Stimulated activated memory B cell treated with anti-CD40 and anti-IgM and Interleukin-4, amounts not matched to agents 10 μg/mL and 1 μg/mL and 100 μg/mL, for 72 hours (primary cell): ENCODE measurements around the gene ATAD3A.
"Not testable (repeated sequence)": the region's sequence is repeated elsewhere in the genome, so short reads cannot be mapped to it uniquely, and the experiment has no call there.

Source experiments
- ATAC-seq: fragments of 150-1000 bp; cut with Tn5 transposase; 2 replicates; pipeline ENCODE4 v1.10.0; 2021
- H3K27ac Mint-ChIP-seq: one replicate; pipeline ENCODE4 v1.8.0; 2022; ENCODE audit warnings: mild to moderate bottlenecking, mixed read lengths
- H3K27me3 Mint-ChIP-seq: one replicate; pipeline ENCODE4 v1.8.0; 2022; ENCODE audit warnings: mixed read lengths
- H3K36me3 Mint-ChIP-seq: one replicate; pipeline ENCODE4 v1.8.0; 2022; ENCODE audit warnings: mixed read lengths
- H3K4me1 Mint-ChIP-seq: one replicate; pipeline ENCODE4 v1.8.0; 2022; ENCODE audit warnings: mixed read lengths
- H3K4me3 Mint-ChIP-seq: one replicate; pipeline ENCODE4 v1.8.0; 2022; ENCODE audit warnings: mild to moderate bottlenecking, moderate library complexity, mixed read lengths
- H3K9me3 Mint-ChIP-seq: one replicate; pipeline ENCODE4 v1.8.0; 2022; ENCODE audit warnings: mixed read lengths

The ATAD3A gene

DNA sequence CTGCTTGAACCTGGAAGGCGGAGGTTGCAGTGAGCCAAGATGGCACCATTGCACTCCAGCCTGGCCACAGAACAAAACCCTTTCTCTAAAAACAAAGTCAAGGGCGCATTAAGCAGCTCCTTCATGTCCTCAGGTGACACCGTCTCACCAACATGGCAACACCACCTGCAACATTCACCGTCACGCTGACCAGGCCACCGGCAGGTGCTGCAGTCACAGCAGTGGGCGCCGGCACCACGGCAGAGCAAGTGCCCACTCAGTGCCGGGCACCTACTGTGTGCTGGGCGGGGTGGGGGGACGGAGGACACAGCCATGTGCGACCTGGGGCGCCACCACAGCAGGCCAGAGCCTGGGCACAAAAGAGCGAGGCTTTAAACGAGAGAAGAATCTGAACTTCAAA, 28.2 kb upstream of the ATAD3A start:
- ATAC-seq = no peak
- Mint-ChIP-seq H3K4me3 (no peak overlapping the region), H3K4me1 (peaks cover 10% of the 10 kb centered on the region), H3K27me3 (no peaks in the 10 kb centered on the region), H3K27ac (no peak overlapping the region), H3K9me3 (no peaks in the 10 kb centered on the region), H3K36me3 (peaks cover 23% of the 10 kb centered on the region)

DNA sequence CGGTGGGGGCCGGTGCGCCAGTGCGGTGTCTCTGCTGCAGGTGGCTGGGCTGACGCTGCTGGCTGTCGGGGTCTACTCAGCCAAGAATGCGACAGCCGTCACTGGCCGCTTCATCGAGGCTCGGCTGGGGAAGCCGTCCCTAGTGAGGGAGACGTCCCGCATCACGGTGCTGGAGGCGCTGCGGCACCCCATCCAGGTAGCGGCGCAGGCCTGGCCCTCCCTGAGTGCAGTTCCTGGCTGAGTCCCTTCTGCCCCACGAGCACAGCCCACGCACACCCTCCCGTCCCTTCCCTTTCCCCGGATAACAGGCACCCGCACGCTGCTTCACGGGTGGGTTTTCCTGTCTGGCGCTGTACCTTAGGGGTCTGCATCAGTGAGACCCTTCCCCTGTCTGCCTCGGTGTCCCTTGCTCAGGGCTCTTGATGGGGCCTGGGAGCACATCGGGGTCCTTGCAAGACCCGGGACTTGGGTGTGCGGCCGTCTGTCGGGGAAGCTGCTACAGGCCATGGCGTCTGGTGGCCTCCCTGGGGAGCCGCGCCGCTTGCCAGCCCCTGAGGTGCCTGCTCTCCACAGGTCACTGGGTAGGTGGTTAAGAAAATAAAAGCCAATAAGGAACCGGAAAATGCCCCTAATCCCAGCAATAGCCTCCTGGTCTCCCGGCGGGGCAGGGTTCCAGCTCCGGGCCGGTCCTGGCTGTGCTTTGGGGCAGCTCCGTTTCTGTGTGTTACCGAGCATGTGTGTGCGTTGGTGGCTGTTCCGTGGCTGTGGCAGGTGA, 26.8 kb upstream of the ATAD3A start:
- H3K4me1 Mint-ChIP-seq, H3K9me3 Mint-ChIP-seq, H3K27me3 Mint-ChIP-seq, H3K4me3 Mint-ChIP-seq, H3K27ac Mint-ChIP-seq: not testable (repeated sequence)
- peaks cover 25% of the 10 kb centered on the region for H3K36me3 Mint-ChIP-seq
- peak; percentile 20 for ATAC-seq

DNA sequence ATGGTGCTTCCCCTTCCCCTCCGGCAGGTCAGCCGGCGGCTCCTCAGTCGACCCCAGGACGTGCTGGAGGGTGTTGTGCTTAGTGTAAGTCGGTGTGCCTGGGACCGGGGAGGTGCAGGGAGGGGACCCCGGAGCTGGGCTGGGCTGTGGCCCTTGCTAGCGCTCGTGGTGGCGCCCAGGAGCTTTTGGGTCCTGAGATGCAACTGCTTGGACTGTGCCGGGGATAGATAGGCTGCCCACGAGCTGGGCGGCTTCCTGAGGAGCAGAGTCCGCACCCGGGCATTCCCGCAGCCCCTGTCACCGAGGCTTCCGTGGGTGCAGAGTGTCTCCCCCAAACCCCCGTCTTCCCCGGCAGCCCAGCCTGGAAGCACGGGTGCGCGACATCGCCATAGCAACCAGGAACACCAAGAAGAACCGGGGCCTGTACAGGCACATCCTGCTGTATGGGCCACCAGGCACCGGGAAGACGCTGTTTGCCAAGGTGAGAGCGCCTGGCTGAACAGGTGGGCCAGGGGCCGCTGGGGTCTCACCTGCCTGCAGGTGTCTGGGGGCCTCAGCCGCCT, 26.1 kb upstream of the ATAD3A start:
- not testable (repeated sequence) for H3K4me1 Mint-ChIP-seq, H3K4me3 Mint-ChIP-seq, H3K27ac Mint-ChIP-seq, ATAC-seq, H3K27me3 Mint-ChIP-seq, H3K9me3 Mint-ChIP-seq
- H3K36me3 Mint-ChIP-seq = peaks cover 26% of the 10 kb centered on the region

DNA sequence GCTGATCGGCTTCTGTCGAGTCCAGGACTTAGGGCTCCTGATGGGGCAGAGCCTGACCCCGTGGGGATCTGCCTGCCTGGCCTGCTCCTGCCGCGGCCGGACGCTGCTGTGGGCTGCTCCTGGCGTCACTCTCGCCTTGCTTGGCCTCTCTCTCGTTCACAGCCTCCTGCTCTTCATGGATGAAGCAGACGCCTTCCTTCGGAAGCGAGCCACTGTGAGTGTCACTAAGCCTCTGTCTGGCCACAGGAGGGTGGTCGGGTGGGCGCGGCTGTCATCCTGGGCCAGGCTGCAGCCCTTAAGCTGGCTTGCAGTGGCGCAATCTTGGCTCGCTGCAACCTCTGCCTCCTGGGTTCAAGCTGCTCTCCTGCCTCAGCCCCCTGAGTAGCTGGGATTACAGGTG, 24.3 kb upstream of the ATAD3A start:
- ATAC-seq = no peak
- Mint-ChIP-seq H3K9me3 (no peaks in the 10 kb centered on the region), H3K27ac (no peak overlapping the region), H3K36me3 (peaks cover 37% of the 10 kb centered on the region), H3K4me3 (no peak overlapping the region), H3K4me1 (no peaks in the 10 kb centered on the region), H3K27me3 (no peaks in the 10 kb centered on the region)

DNA sequence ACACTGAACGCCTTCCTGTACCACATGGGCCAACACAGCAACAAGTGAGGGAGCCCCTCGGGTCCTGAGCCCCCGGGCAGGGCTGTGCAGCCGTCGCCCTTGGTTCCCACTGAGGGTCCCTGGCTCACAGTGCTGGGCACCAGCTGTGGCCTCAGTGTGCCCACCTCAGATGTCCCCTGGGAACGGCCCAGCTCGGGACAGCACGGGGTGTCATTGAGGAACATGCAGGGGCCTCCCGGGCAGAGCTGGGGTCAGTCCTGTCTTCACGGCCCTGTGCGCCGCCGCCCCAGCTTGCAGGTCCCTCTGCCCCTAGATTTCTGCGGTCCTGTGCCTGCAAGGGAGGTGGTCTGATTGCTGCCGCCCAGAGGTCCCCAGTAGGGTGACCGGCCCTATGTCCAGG, 22.7 kb upstream of the ATAD3A start:
- Mint-ChIP-seq H3K27ac (no peak overlapping the region), H3K4me3 (no peak overlapping the region), H3K36me3 (peaks cover 52% of the 10 kb centered on the region), H3K9me3 (peaks cover 3% of the 10 kb centered on the region), H3K27me3 (no peaks in the 10 kb centered on the region), H3K4me1 (no peaks in the 10 kb centered on the region)
- no peak for ATAC-seq

DNA sequence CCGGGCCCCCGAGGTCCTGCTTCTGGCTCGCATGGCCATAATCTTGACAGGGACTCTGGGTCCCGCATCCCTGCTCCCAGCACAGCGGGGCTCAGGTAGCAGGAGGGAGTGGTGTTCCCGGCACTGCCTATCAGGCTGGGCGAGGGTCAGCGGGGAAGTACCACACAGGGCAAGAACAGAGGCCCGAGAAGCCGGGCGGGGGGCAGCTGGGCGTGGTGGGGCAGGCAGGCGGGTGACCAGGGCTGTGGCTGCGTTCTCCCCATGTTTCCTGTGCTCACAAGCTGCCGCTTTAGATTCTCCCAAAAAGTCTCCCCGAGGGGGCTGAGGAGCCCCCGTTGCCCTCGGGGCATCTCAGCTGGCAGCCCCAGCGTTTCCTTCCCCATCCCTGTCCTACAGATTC, 22.1 kb upstream of the ATAD3A start:
- no peaks in the 10 kb centered on the region for H3K4me1 Mint-ChIP-seq
- peaks cover 58% of the 10 kb centered on the region for H3K36me3 Mint-ChIP-seq
- no peaks in the 10 kb centered on the region for H3K27me3 Mint-ChIP-seq
- H3K9me3 Mint-ChIP-seq = peaks cover 3% of the 10 kb centered on the region
- no peak overlapping the region for H3K4me3 Mint-ChIP-seq
- no peak overlapping the region for H3K27ac Mint-ChIP-seq
- ATAC-seq = no peak

DNA sequence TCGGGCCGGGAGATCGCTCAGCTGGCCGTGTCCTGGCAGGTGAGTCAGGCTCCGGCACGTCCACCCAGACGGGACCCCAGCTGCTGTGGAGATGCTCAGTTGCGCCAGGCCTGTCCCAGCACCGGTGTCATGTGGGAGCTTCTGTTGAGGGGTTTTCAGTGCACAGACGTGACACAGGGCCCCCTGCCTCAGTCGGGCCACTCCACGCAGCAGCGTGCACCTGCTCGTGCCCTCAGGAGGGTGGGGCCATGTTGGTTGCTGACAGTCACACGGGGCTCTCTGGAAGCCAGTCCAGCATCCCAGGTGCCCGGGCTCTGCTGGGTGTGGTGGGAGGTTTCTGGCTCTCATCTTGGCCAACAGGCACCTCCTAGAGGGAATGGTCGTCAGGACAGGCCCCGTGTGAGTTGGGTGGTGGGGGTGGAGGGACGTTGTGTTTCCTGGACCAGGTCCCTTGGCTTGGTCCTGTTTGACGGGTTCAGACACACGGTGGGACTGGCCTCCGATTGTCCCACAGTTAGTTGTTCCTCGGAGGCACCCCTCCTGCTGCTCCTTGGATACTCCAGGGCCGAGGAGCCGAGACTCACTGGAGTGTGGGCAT, 21.2 kb upstream of the ATAD3A start:
- ATAC-seq = no peak
- Mint-ChIP-seq H3K27ac (no peak overlapping the region), H3K36me3 (peaks cover 65% of the 10 kb centered on the region)

DNA sequence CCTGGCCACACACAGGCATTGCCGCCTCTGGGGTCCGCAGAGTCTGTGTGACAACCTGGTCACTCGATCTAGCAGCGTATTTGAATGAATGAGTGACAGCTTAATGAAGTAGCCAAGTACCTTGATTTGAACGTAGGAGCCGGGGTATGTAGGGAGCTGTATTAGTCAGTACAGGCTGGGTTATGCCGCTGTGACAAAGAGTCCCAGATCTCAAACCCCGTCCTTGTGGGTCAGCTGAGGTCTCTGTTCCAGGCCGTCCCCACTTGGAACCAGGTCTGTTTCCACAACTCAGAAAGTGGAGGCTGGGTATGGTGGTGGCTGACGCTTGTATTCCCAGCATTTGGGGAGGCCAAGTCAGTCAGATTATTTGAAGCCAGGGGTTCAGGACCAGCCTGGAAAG, 20.4 kb upstream of the ATAD3A start:
- H3K27me3 Mint-ChIP-seq = no peaks in the 10 kb centered on the region
- H3K36me3 Mint-ChIP-seq = peaks cover 66% of the 10 kb centered on the region
- ATAC-seq = no peak
- no peak overlapping the region for H3K4me3 Mint-ChIP-seq
- H3K9me3 Mint-ChIP-seq = peaks cover 3% of the 10 kb centered on the region
- H3K4me1 Mint-ChIP-seq = no peaks in the 10 kb centered on the region
- H3K27ac Mint-ChIP-seq = no peak overlapping the region

More for the DNA sequence above, 21.2 kb upstream of the ATAD3A start:
- Mint-ChIP-seq H3K27me3 (no peaks in the 10 kb centered on the region), H3K9me3 (peaks cover 3% of the 10 kb centered on the region), H3K4me3 (no peak overlapping the region), H3K4me1 (no peaks in the 10 kb centered on the region)

DNA sequence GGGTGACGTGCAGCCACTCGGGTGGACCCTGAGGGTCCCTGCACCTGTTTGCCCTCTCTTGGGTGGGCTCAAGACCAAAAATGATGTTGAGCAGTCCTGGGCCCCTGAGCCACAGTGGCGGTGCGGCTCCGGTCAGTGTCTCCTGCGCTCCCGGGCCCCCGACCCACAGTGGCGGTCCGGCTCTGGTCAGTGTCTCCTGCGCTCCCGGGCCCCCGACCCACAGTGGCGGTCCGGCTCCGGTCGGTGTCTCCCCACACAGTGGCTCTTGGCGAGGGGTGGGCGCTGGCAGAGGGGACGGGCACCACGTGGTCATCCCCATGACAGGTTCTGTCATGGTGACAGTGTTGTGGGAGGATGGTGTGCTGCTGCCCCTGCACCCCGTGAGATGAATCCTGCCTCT, 17.7 kb upstream of the ATAD3A start:
- H3K27ac Mint-ChIP-seq = not testable (repeated sequence)
- ATAC-seq = peak; percentile 22

DNA sequence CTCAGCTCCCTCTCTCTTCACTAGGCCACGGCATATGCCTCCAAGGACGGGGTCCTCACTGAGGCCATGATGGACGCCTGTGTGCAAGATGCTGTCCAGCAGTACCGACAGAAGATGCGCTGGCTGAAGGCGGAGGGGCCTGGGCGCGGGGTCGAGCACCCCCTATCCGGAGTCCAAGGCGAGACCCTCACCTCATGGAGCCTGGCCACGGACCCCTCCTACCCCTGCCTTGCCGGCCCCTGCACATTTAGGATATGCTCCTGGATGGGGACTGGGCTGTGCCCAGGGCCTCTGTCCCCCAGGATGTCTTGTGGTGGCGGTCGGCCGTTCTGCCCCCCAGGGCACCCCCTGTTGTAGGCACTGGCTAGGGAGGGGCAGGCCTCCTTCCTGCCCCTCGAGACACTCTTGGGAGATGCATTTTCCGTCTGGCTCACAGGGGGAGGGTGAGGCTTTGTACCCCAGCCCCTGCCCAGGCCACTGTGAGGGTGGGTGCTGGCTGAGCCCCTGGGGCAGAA, 16.4 kb upstream of the ATAD3A start:
- H3K27ac Mint-ChIP-seq, H3K27me3 Mint-ChIP-seq, H3K9me3 Mint-ChIP-seq, H3K4me1 Mint-ChIP-seq, H3K4me3 Mint-ChIP-seq: not testable (repeated sequence)
- ATAC-seq = peak; percentile 17
- H3K36me3 Mint-ChIP-seq = peaks cover 48% of the 10 kb centered on the region

More for the DNA sequence above, 17.7 kb upstream of the ATAD3A start:
- peaks cover 60% of the 10 kb centered on the region for H3K36me3 Mint-ChIP-seq
- not testable (repeated sequence) for H3K9me3 Mint-ChIP-seq, H3K4me1 Mint-ChIP-seq, H3K4me3 Mint-ChIP-seq, H3K27me3 Mint-ChIP-seq

DNA sequence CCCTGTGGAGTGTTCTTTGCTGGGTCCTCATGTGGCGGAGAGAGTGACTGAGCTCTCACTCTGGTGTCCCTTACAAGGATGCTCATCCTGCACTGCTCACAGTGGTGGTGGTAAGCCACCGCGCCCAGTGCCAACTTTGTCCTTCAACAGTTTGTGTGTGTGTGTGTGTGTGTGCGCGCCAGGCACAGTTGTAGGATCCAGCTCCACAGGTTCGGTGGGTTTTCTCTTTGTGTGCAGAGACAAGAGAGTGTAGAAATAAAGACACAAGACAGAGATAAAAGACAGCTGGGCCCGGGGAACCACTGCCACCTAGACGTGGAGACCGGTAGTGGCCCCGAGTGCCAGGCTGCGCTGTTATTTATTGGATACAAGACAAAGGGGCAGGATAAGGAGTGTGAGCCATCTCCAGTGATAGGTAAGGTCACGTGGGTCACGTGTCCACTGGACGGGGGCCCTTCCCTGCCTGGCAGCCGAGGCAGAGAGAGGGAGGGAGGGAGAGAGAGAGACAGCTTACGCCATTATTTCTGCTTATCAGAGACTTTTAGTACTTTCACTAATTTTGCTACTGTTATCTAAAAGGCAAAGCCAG, 7.1 kb upstream of the ATAD3A start:
- not testable (repeated sequence) for H3K9me3 Mint-ChIP-seq, H3K27me3 Mint-ChIP-seq, H3K36me3 Mint-ChIP-seq
- Mint-ChIP-seq H3K4me1 (peaks cover 14% of the 10 kb centered on the region), H3K4me3 (peak overlapping the region; percentile 79), H3K27ac (peak overlapping the region; percentile 86)
- peak; percentile 72 for ATAC-seq

DNA sequence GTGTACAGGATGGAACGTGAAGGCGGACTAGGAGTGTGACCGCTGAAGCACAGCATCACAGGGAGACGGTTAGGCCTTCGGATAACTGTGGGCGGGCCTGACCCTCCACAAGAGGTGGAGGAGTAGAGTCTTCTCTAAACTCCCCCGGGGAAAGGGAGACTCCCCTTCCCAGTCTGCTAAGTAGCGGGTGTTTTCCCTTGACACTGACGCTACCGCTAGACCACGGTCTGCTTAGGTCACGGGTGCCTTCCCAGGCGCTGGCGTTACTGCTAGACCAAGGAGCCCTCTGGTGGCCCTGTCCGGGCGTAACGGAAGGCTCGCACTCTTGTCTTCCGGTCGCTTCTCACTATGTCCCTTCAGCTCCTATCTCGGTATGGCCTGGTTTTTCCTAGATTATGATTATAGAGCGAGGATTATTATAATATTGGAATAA, 6.6 kb upstream of the ATAD3A start:
- peak overlapping the region; percentile 86 for H3K27ac Mint-ChIP-seq
- H3K4me1 Mint-ChIP-seq = peaks cover 14% of the 10 kb centered on the region
- H3K9me3 Mint-ChIP-seq, H3K27me3 Mint-ChIP-seq, H3K36me3 Mint-ChIP-seq: not testable (repeated sequence)
- H3K4me3 Mint-ChIP-seq = peak overlapping the region; percentile 79
- ATAC-seq = peak; percentile 76

DNA sequence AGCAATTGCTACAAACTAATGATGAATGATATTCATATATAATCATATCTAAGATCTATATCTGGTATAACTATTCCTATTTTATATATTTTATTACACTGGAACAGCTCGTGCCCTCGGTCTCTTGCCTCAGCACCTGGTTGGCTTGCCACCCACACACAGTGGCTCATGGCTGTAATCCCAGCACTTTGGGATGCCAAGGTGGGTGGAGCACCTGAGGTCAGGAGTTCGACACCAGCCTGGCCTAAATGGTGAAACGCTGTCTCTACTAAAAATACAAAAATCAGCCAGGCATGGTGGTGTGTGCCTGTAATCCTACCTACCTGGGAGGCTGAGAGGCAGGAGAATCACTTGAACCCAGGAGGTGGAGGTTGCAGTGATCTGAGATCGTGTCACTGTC, 6.2 kb upstream of the ATAD3A start:
- not testable (repeated sequence) for H3K36me3 Mint-ChIP-seq, H3K27me3 Mint-ChIP-seq, H3K9me3 Mint-ChIP-seq, ATAC-seq
- Mint-ChIP-seq H3K4me3 (peak overlapping the region; percentile 79), H3K27ac (peak overlapping the region; percentile 86), H3K4me1 (peaks cover 17% of the 10 kb centered on the region)

DNA sequence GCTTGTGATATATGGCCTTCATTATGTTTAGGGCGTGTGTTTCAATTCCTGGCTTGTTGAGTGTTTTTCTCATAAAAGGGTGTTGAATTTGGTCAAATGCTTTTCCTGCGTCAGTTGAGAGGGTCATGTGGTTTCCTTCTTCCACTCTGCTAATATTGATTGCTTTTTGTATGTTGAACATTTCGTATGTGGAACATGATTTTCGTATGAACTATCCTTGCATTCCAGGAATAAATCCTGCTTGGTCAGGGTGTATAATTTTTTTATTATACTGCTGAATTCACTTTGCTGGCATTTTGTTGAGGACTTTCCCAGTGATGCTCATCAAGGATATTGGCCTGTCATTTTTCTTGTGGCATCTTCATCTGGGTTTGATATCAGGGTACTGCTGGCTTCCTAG, 4.7 kb upstream of the ATAD3A start:
- Mint-ChIP-seq H3K27ac (no peak overlapping the region), H3K27me3 (no peaks in the 10 kb centered on the region), H3K4me3 (no peak overlapping the region), H3K9me3 (no peaks in the 10 kb centered on the region), H3K36me3 (no peaks in the 10 kb centered on the region), H3K4me1 (peaks cover 23% of the 10 kb centered on the region)
- ATAC-seq = no peak

DNA sequence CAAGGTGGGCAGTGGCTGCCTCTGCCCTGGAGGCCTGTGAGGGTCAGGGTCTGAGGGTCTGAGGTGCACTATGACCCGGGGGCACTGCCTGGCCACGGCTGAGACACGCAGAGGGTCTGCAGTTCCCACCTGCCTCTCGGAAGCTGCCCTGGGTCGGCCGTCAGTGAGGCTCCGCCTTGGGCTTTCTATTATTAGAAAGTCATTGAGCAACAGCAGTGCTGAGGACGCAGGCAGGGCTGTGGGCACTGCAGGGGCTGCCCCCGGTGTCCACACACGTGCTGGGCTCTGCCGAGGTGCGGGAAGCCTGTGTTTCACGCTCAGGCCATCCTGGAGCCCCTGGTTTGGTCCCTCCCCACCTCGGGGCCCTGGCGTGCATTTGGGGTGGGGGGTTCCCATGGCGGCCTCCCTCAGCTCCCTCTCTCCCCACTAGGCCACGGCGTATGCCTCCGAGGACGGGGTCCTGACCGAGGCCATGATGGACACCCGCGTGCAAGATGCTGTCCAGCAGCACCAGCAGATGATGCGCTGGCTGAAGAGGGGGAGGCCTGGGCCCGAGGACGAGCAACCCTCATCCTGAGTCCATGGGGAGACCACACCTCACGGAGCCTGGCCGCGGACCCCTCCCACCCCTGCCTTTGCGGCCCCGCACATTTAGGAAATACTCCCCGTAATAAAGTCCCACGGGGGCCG, 3.0 kb upstream of the ATAD3A start:
- not testable (repeated sequence) for H3K4me3 Mint-ChIP-seq, H3K27ac Mint-ChIP-seq, ATAC-seq, H3K27me3 Mint-ChIP-seq, H3K9me3 Mint-ChIP-seq, H3K36me3 Mint-ChIP-seq
- H3K4me1 Mint-ChIP-seq = peaks cover 28% of the 10 kb centered on the region
